PC-9 (cell line): ENCODE data around the gene NDST1. TPM values are rescaled to one million over a fixed set of nuclear protein-coding genes. Genes with fewer than 3 reads are reported as not detected.

Source experiments
- BruUV-seq: library from RNA; stranded (reverse); fragments of 400-500 nt; replicated peaks from 2 replicates; lab custom pipeline; 2021; lab: Mats Ljungman, UMichigan
- CTCF ChIA-PET: fragments of 300-600 bp; sonication (Branson Sonifier 250); formaldehyde crosslinking; loops from one replicate; lab custom pipeline; 2022; ENCODE audit warnings: antibody characterized with exemption; lab: Charles Lee
- POLR2A ChIA-PET: fragments of 300-600 bp; sonication (Branson Sonifier 250); formaldehyde crosslinking; loops from one replicate; lab custom pipeline; 2022; ENCODE audit warnings: antibody characterized with exemption; ENCODE audit not compliant: unreplicated experiment; lab: Charles Lee
- DNase-seq, 2 experiments: peaks; one replicate each; pipeline versions ENCODE4 v3.0.0 to v3.0.0-alpha.2; 2015 to 2022; ENCODE audit warnings: mixed read lengths in 1 of 2
- H2AFZ ChIP-seq: fragments of 200-600 bp; sonication (generic); 2 replicates; pipeline ENCODE4 v1.8.1; 2017; ENCODE audit warnings: antibody characterized with exemption
- H3F3A ChIP-seq: fragments of 200-600 bp; sonication (generic); 2 replicates; pipeline ENCODE4 v1.8.1; 2017; ENCODE audit warnings: antibody characterized with exemption, mild to moderate bottlenecking, low read depth; ENCODE audit not compliant: insufficient read depth
- H3K27ac ChIP-seq: fragments of 200-600 bp; sonication (generic); 2 replicates; pipeline ENCODE4 v1.6.1; 2016; ENCODE audit warnings: mixed run types
- H3K27me3 ChIP-seq: fragments of 200-600 bp; sonication (generic); 2 replicates; pipeline ENCODE4 v1.6.1; 2016; ENCODE audit warnings: low read depth, mixed run types; ENCODE audit not compliant: insufficient read depth
- H3K36me3 ChIP-seq: fragments of 200-600 bp; sonication (generic); 2 replicates; pipeline ENCODE4 v1.6.1; 2016; ENCODE audit warnings: low read depth, mixed run types
- H3K4me1 ChIP-seq: fragments of 200-600 bp; sonication (generic); replicated peaks from 2 replicates; pipeline ENCODE4 v1.6.1; 2016; ENCODE audit warnings: mixed run types; ENCODE audit not compliant: insufficient read depth
- H3K4me2 ChIP-seq: fragments of 200-600 bp; sonication (generic); 2 replicates; pipeline ENCODE4 v1.6.1; 2017; ENCODE audit warnings: mixed run types
- H3K4me3 ChIP-seq: fragments of 200-600 bp; sonication (generic); 2 replicates; pipeline ENCODE4 v1.6.1; 2016; ENCODE audit warnings: mixed run types
- H3K79me2 ChIP-seq: fragments of 200-600 bp; sonication (generic); 2 replicates; pipeline ENCODE4 v1.6.1; 2017; ENCODE audit warnings: low read depth, mixed run types
- H3K9me2 ChIP-seq: fragments of 200-600 bp; sonication (generic); 2 replicates; pipeline ENCODE4 v1.8.1; 2017; ENCODE audit warnings: mild to moderate bottlenecking; ENCODE audit not compliant: insufficient read depth
- H3K9me3 ChIP-seq: fragments of 200-600 bp; sonication (generic); 2 replicates; pipeline ENCODE4 v1.8.1; 2016; ENCODE audit warnings: low read depth; ENCODE audit not compliant: insufficient read depth
- H4K20me1 ChIP-seq: fragments of 200-600 bp; sonication (generic); 2 replicates; pipeline ENCODE4 v1.8.1; 2017; ENCODE audit not compliant: insufficient read depth
- CTCF ChIP-seq: fragments of 200-600 bp; sonication (generic); conservative IDR thresholded peaks from 2 replicates; pipeline ENCODE4 v1.6.1; 2017; ENCODE audit warnings: mixed run types, antibody characterized with exemption, mild to moderate bottlenecking, moderate library complexity
- EZH2 ChIP-seq: fragments of 200-600 bp; sonication (generic); IDR thresholded peaks from 2 replicates; pipeline ENCODE4 v1.8.0; 2017; ENCODE audit warnings: antibody characterized with exemption, low read depth
- intact Hi-C: fragments of 100-400 bp; cut with micrococcal nuclease; formaldehyde crosslinking; loops from one replicate; pipeline ENCODE4 v1.10.0; 2022; ENCODE audit not compliant: unreplicated experiment
- total RNA-seq: library from RNA; stranded (reverse); gene quantifications from 2 replicates; pipeline ENCODE4 v1.2.3, GENCODE V29; 2021

NDST1 gene
- total RNA-seq, 1 experiment from 2014 or later, result 94.3 TPM

GRCh38 chr5:150535611-150536010, 27.7 kb downstream of the NDST1 start:
- ChIA-PET POLR2A (interaction anchor here (0.6 kb wide), 1 partner anchor 123 kb away, joined by 3 read pairs; no protein-coding TSS in a partner anchor), CTCF (no interaction called here)
- no peaks in the 10 kb centered on the region for H3K79me2 ChIP-seq

GRCh38 chr5:150538007-150538917, 30.3 kb downstream of the NDST1 start:
- Histone ChIP-seq H3K4me2 (no peak overlapping the region), H3K4me3 (no peak overlapping the region), H3K9me3 (no peaks in the 10 kb centered on the region; the same call in 1 of the 2 replicates), H3K27me3 (no peaks in the 10 kb centered on the region), H3K27ac (no peak overlapping the region), H3K36me3 (peaks cover 16% of the 10 kb centered on the region; the same call in 1 of the 2 replicates), H4K20me1 (no peaks in the 10 kb centered on the region), H3K9me2 (no peaks in the 10 kb centered on the region), H3K4me1 (no peaks in the 10 kb centered on the region), H3F3A (no peaks in the 10 kb centered on the region; the same call in 1 of the 2 replicates), H3K79me2 (no peaks in the 10 kb centered on the region), H2AFZ (no peak overlapping the region)
- intact Hi-C loops, result no loop called here
- no TSS peak for BruUV-seq
- ChIA-PET CTCF (no interaction called here), POLR2A (no interaction called here)
- TF ChIP-seq EZH2, result no peak
- no peak for TF ChIP-seq CTCF
- no peak for DNase-seq

More at GRCh38 chr5:150535611-150536010, 27.7 kb downstream of the NDST1 start:
- Histone ChIP-seq H3K4me1 (no peaks in the 10 kb centered on the region), H4K20me1 (peaks cover 3% of the 10 kb centered on the region; the same call in 1 of the 2 replicates), H3K36me3 (peaks cover 16% of the 10 kb centered on the region; the same call in 1 of the 2 replicates), H3K4me3 (no peak overlapping the region), H3K4me2 (no peak overlapping the region), H3K27me3 (no peaks in the 10 kb centered on the region), H3K9me3 (no peaks in the 10 kb centered on the region; the same call in 1 of the 2 replicates), H2AFZ (no peak overlapping the region), H3K27ac (no peak overlapping the region), H3F3A (no peaks in the 10 kb centered on the region), H3K9me2 (no peaks in the 10 kb centered on the region)
- TF ChIP-seq EZH2, result no peak
- no peak for TF ChIP-seq CTCF
- intact Hi-C loops, result no loop called here
- BruUV-seq, result no TSS peak
- no peak for DNase-seq

GRCh38 chr5:150539206-150539605, 31.3 kb downstream of the NDST1 start:
- Histone ChIP-seq H3K4me1 (no peaks in the 10 kb centered on the region), H3F3A (peaks cover 9% of the 10 kb centered on the region; the same call in 1 of the 2 replicates), H3K27me3 (no peaks in the 10 kb centered on the region), H3K4me3 (no peak overlapping the region), H3K27ac (no peak overlapping the region), H3K79me2 (no peaks in the 10 kb centered on the region), H3K36me3 (peaks cover 16% of the 10 kb centered on the region; the same call in 1 of the 2 replicates), H2AFZ (no peak overlapping the region), H4K20me1 (no peaks in the 10 kb centered on the region; the same call in 1 of the 2 replicates), H3K4me2 (no peak overlapping the region), H3K9me2 (no peaks in the 10 kb centered on the region), H3K9me3 (no peaks in the 10 kb centered on the region; the same call in 1 of the 2 replicates)
- intact Hi-C loops, result no loop called here
- TF ChIP-seq EZH2, result no peak
- no peak for TF ChIP-seq CTCF
- no peak for DNase-seq
- ChIA-PET CTCF (interaction anchor here (0.7 kb wide), 1 partner anchor 1968 kb away, joined by 3 read pairs; no protein-coding TSS in a partner anchor), POLR2A (no interaction called here)
- no TSS peak for BruUV-seq
